ENCODE data around the gene GJA5. TPM values are rescaled to one million over a fixed set of nuclear protein-coding genes. Genes with fewer than 3 reads are reported as not detected.

Gene GJA5
- total and polyA plus RNA-seq, 2 experiments from 2014 or later = 1.9 to 2.3 TPM

DNA sequence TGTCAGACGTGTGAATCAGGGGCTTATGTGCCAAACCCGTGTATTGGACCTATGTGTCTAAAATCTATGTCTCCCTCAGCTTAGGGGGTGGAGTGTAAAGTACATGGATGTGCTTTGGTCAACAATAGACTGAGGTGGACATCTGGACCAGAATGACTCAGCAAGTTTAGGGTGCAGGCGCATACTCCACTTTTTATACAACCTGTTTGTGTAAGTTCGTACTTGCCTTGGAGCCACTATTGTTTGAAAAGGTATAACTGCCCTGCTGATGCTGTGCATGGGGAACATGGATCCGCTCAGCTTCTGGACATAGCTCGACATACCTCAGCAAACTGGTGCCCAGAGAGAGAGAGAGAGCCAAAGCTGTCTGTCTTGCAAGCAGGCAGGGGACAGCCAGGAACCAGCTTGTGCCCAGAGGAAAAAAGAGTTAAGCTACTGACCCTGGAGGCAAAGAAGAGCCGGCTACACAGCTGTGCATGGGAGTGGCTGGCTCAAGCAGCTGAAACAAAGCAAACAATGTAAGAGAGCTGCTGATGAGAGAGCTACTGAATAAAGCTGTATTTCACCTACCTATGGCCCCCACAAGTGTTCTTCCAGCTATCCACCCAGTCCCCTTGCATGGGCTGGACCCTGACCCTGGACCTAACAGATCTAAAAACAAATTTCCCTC lies 41.2 kb downstream of the GJA5 start:
- no peak for DNase-seq
- H3K27me3 ChIP-seq (replicated peaks; ENCODE audit: insufficient read depth) = peaks cover 8% of the 10 kb centered on the region
- WGBS, 2 experiments (ENCODE audit: low coverage in 1 of 2, low lambda C conversion rate in 2 of 2, missing lambda C conversion rate in 2 of 2) = 64 to 74% methylated on average over 7 of the region's 7 CpGs
- no peak overlapping the region for H3K4me2 ChIP-seq (ENCODE audit: unreplicated experiment)
- H3K27ac ChIP-seq = no peak overlapping the region
- no peaks in the 10 kb centered on the region for H3F3A ChIP-seq (ENCODE audit: insufficient read depth)
- in situ Hi-C loops (cut with MboI) = no loop called here
- no peak overlapping the region for H3K9ac ChIP-seq
- no peak overlapping the region for H2AFZ ChIP-seq
- H3K9me3 ChIP-seq (ENCODE audit: low read depth) = no peaks in the 10 kb centered on the region
- H3K9me2 ChIP-seq (ENCODE audit: insufficient read depth) = no peaks in the 10 kb centered on the region
- no peaks in the 10 kb centered on the region for H3K79me2 ChIP-seq (ENCODE audit: insufficient read depth)
- H3K4me1 ChIP-seq (ENCODE audit: insufficient read depth) = no peaks in the 10 kb centered on the region
- H3K4me3 ChIP-seq = no peak overlapping the region
- TF ChIP-seq EZH2 (IDR thresholded peaks at IDR 0.05; ENCODE audit: insufficient read depth, poor library complexity, severe bottlenecking) (no peak), EZH2phosphoT487 (IDR thresholded peaks at IDR 0.05; ENCODE audit: insufficient read depth, low read depth) (no peak)
- H4K20me1 ChIP-seq (ENCODE audit: insufficient read depth) = no peaks in the 10 kb centered on the region
- H3K36me3 ChIP-seq (ENCODE audit: low read depth) = no peaks in the 10 kb centered on the region

DNA sequence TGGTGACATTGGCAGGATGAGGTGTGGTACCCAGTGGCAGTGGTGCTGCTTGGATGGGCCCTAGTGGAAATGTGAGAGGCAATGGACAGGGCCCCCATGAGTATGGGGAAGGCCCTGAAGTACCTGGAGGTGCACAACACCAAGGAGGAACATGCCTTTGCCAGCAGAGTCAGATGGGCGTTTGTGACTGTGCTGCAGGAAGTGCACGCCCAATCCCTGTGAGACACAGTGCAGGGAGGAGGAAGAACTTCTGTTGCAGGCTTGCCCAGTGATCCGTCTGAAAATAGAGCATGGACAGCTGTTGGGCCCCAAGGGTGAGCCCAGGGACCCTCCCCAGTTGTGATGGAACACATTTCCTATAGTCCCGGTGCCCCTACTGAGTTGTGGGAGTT lies 42.7 kb downstream of the GJA5 start:
- no peak overlapping the region for H2AFZ ChIP-seq
- no peaks in the 10 kb centered on the region for H3K9me2 ChIP-seq (ENCODE audit: insufficient read depth)
- H4K20me1 ChIP-seq (ENCODE audit: insufficient read depth) = no peaks in the 10 kb centered on the region
- H3F3A ChIP-seq (ENCODE audit: insufficient read depth) = no peaks in the 10 kb centered on the region
- H3K27me3 ChIP-seq (replicated peaks; ENCODE audit: insufficient read depth) = peaks cover 8% of the 10 kb centered on the region
- no peak overlapping the region for H3K4me3 ChIP-seq
- no peaks in the 10 kb centered on the region for H3K36me3 ChIP-seq (ENCODE audit: low read depth)
- TF ChIP-seq EZH2 (IDR thresholded peaks at IDR 0.05; ENCODE audit: insufficient read depth, poor library complexity, severe bottlenecking) (no peak), EZH2phosphoT487 (IDR thresholded peaks at IDR 0.05; ENCODE audit: insufficient read depth, low read depth) (no peak)
- H3K27ac ChIP-seq = no peak overlapping the region
- H3K4me2 ChIP-seq (ENCODE audit: unreplicated experiment) = no peak overlapping the region
- 42 to 52% methylated on average over 4 of the region's 4 CpGs for WGBS, 2 experiments (ENCODE audit: low coverage in 1 of 2, low lambda C conversion rate in 2 of 2, missing lambda C conversion rate in 2 of 2)
- no peaks in the 10 kb centered on the region for H3K4me1 ChIP-seq (ENCODE audit: insufficient read depth)
- DNase-seq = no peak
- in situ Hi-C loops (cut with MboI) = no loop called here
- H3K79me2 ChIP-seq (ENCODE audit: insufficient read depth) = no peaks in the 10 kb centered on the region
- H3K9me3 ChIP-seq (ENCODE audit: low read depth) = no peaks in the 10 kb centered on the region
- no peak overlapping the region for H3K9ac ChIP-seq

DNA sequence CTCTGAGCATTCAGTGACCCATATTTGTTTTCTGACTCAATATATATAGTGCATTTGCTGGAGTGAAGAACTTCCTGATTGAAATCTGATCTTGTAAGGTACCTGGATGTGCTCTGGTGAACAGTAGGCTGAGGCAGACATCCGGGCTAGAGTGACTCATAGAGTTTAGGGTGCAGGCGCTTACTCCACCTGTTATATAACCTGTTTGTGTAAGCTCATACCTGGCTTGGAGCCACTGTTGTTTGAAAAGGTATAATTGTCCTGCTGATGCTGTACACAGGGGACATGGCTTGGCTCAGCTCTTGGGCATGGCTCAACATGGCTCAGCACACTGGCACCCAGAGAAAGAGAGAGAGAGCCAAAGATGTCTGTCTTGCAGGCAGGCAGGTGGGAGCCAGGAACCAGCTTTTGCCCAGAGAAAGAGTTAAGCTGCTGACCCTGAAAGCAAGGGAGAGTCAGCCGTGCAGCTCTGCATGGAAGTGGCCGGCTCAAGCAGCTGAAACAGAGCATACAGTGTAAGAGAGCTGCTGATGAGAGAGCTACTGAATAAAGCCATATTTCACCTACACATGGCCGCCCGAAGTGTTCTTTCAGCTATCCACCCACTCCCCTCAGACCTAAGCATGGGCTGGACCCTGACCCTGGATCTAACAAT lies 43.2 kb downstream of the GJA5 start:
- 48 to 54% methylated on average over 6 of the region's 6 CpGs for WGBS, 2 experiments (ENCODE audit: low coverage in 1 of 2, low lambda C conversion rate in 2 of 2, missing lambda C conversion rate in 2 of 2)
- no peaks in the 10 kb centered on the region for H4K20me1 ChIP-seq (ENCODE audit: insufficient read depth)
- no peak overlapping the region for H2AFZ ChIP-seq

DNA sequence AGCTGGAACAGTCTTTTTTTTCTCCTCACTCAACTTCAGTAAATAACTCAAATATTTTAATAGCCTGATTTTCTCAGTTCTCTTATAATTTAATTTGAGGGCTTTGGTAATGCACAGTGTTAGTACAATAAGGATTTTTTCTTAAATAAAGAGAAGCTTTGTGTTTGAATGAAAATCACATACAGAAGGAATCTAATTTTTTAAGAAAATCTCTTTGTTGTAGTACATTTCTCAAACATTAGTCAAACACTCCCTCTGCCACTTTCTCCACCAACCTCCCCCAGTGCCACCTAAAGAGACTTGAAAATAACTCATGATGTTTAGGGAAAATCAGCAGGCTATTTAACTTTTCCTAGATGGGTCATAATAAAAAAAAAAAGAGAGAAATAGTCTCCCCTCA lies 47.8 kb downstream of the GJA5 start:
- H3K4me2 ChIP-seq (ENCODE audit: unreplicated experiment) = no peak overlapping the region
- DNase-seq = no peak
- no peak overlapping the region for H3K9ac ChIP-seq
- H3K27ac ChIP-seq = no peak overlapping the region
- no peaks in the 10 kb centered on the region for H3K9me3 ChIP-seq (ENCODE audit: low read depth)
- no peaks in the 10 kb centered on the region for H4K20me1 ChIP-seq (ENCODE audit: insufficient read depth)
- in situ Hi-C loops (cut with MboI) = no loop called here
- no peak overlapping the region for H3K4me3 ChIP-seq
- no peaks in the 10 kb centered on the region for H3F3A ChIP-seq (ENCODE audit: insufficient read depth)
- no peaks in the 10 kb centered on the region for H3K4me1 ChIP-seq (ENCODE audit: insufficient read depth)
- peaks cover 4% of the 10 kb centered on the region for H3K27me3 ChIP-seq (replicated peaks; ENCODE audit: insufficient read depth)
- no peaks in the 10 kb centered on the region for H3K9me2 ChIP-seq (ENCODE audit: insufficient read depth)
- TF ChIP-seq EZH2phosphoT487 (IDR thresholded peaks at IDR 0.05; ENCODE audit: insufficient read depth, low read depth) (no peak), EZH2 (IDR thresholded peaks at IDR 0.05; ENCODE audit: insufficient read depth, poor library complexity, severe bottlenecking) (no peak)
- H3K79me2 ChIP-seq (ENCODE audit: insufficient read depth) = no peaks in the 10 kb centered on the region
- H2AFZ ChIP-seq = no peak overlapping the region
- no peaks in the 10 kb centered on the region for H3K36me3 ChIP-seq (ENCODE audit: low read depth)

More for the DNA sequence above, 43.2 kb downstream of the GJA5 start:
- peaks cover 8% of the 10 kb centered on the region for H3K27me3 ChIP-seq (replicated peaks; ENCODE audit: insufficient read depth)
- H3F3A ChIP-seq (ENCODE audit: insufficient read depth) = no peaks in the 10 kb centered on the region
- H3K9me3 ChIP-seq (ENCODE audit: low read depth) = no peaks in the 10 kb centered on the region
- no peaks in the 10 kb centered on the region for H3K9me2 ChIP-seq (ENCODE audit: insufficient read depth)
- H3K27ac ChIP-seq = no peak overlapping the region
- no peak overlapping the region for H3K4me2 ChIP-seq (ENCODE audit: unreplicated experiment)
- in situ Hi-C loops (cut with MboI) = no loop called here
- no peak for TF ChIP-seq EZH2 (IDR thresholded peaks at IDR 0.05; ENCODE audit: insufficient read depth, poor library complexity, severe bottlenecking)
- TF ChIP-seq EZH2phosphoT487 (IDR thresholded peaks at IDR 0.05; ENCODE audit: insufficient read depth, low read depth) = no peak
- no peak overlapping the region for H3K4me3 ChIP-seq
- H3K4me1 ChIP-seq (ENCODE audit: insufficient read depth) = no peaks in the 10 kb centered on the region
- H3K79me2 ChIP-seq (ENCODE audit: insufficient read depth) = no peaks in the 10 kb centered on the region
- no peak overlapping the region for H3K9ac ChIP-seq
- no peaks in the 10 kb centered on the region for H3K36me3 ChIP-seq (ENCODE audit: low read depth)
- DNase-seq = no peak

Other genes with a start within 250 kb of the GJA5 start
- 1.9 and 2.4 TPM in 2 replicates for gene BCL9, start 219.1 kb downstream of the GJA5 start, total RNA-seq (2014; rRNA removed; shearing (Covaris generic))
- gene BCL9, start 219.1 kb downstream of the GJA5 start, polyA plus RNA-seq (2016; fragmentation: Nextera tagmentation; extraction: Ambion mirVana) = 3.8 and 4.8 TPM in 2 replicates
- 6.1 and 9.1 TPM in 2 replicates for gene ACP6, start 90.1 kb downstream of the GJA5 start, total RNA-seq (2014; rRNA removed; shearing (Covaris generic))
- gene ACP6, start 90.1 kb downstream of the GJA5 start, polyA plus RNA-seq (2016; fragmentation: Nextera tagmentation; extraction: Ambion mirVana) = 9.3 and 11.0 TPM in 2 replicates
- not detected in 2 replicates for gene GJA8, start 142.2 kb upstream of the GJA5 start, total RNA-seq (2014; rRNA removed; shearing (Covaris generic))
- not detected in 2 replicates for gene GJA8, start 142.2 kb upstream of the GJA5 start, polyA plus RNA-seq (2016; fragmentation: Nextera tagmentation; extraction: Ambion mirVana)
- 18.7 and 20.8 TPM in 2 replicates for gene GPR89B, start 167.8 kb upstream of the GJA5 start, total RNA-seq (2014; rRNA removed; shearing (Covaris generic))
- gene GPR89B, start 167.8 kb upstream of the GJA5 start, polyA plus RNA-seq (2016; fragmentation: Nextera tagmentation; extraction: Ambion mirVana) = 13.3 and 14.4 TPM in 2 replicates

Measured in GM23248 (cell line).